ENCODE measurements around the gene ARMS2. TPM values are rescaled to one million over a fixed set of nuclear protein-coding genes. Genes with fewer than 3 reads are reported as not detected.

The ARMS2 gene
- total RNA-seq, 1 donor from 2014 or later, result not detected

- peaks cover 6% of the 10 kb centered on the region for H3K9me3 ChIP-seq (ENCODE audit: low read depth)
- no peak overlapping the region for H3K4me2 ChIP-seq
- H3K9ac ChIP-seq, result no peak overlapping the region
- DNase-seq (ENCODE audit: low spot score), result no peak
- peaks cover 13% of the 10 kb centered on the region for H3K4me1 Mint-ChIP-seq
- H3K27ac Mint-ChIP-seq, result no peak overlapping the region
- no peaks in the 10 kb centered on the region for H4K20me1 ChIP-seq (ENCODE audit: low read depth)
- TF ChIP-seq EZH2 (IDR thresholded peaks at IDR 0.05) (no peak), EZH2phosphoT487 (IDR thresholded peaks at IDR 0.05) (no peak), CTCF (IDR thresholded peaks at IDR 0.05) (no peak)
- no peaks in the 10 kb centered on the region for H3K36me3 ChIP-seq
- no peak overlapping the region for H3K4me3 ChIP-seq
- H3K27ac ChIP-seq, result no peak overlapping the region
- no peaks in the 10 kb centered on the region for H3K27me3 ChIP-seq
- H3K36me3 Mint-ChIP-seq, result no peaks in the 10 kb centered on the region
- peaks cover 16% of the 10 kb centered on the region for H3K9me3 Mint-ChIP-seq
- no peaks in the 10 kb centered on the region for H3K79me2 ChIP-seq (ENCODE audit: low read depth)
- H2AFZ ChIP-seq (replicated peaks), result no peak overlapping the region
- no peaks in the 10 kb centered on the region for H3F3A ChIP-seq (ENCODE audit: low read depth)
- no peak overlapping the region for H3K4me3 Mint-ChIP-seq
- H3K27me3 Mint-ChIP-seq (ENCODE audit: insufficient read depth, low read depth), result peaks cover 3% of the 10 kb centered on the region
- no peaks in the 10 kb centered on the region for H3K4me1 ChIP-seq
These were observed 9.0 kb upstream of the ARMS2 start for GRCh38 chr10:122445469-122445868.

- no peaks in the 10 kb centered on the region for H3K4me1 ChIP-seq
These were observed 8.5 kb upstream of the ARMS2 start for GRCh38 chr10:122445904-122446303.

GRCh38 chr10:122446668-122447423 is 7.6 kb upstream of the ARMS2 start:
- H2AFZ ChIP-seq (replicated peaks), result no peak overlapping the region

More at GRCh38 chr10:122445904-122446303, 8.5 kb upstream of the ARMS2 start:
- Histone ChIP-seq H3K36me3 (no peaks in the 10 kb centered on the region), H3K4me3 (no peak overlapping the region), H2AFZ (replicated peaks) (no peak overlapping the region), H4K20me1 (ENCODE audit: low read depth) (no peaks in the 10 kb centered on the region), H3F3A (ENCODE audit: low read depth) (no peaks in the 10 kb centered on the region), H3K9me3 (ENCODE audit: low read depth) (peaks cover 6% of the 10 kb centered on the region), H3K79me2 (ENCODE audit: low read depth) (no peaks in the 10 kb centered on the region), H3K4me2 (no peak overlapping the region), H3K27ac (no peak overlapping the region), H3K9ac (no peak overlapping the region), H3K27me3 (no peaks in the 10 kb centered on the region)
- Mint-ChIP-seq H3K9me3 (peaks cover 15% of the 10 kb centered on the region), H3K27ac (no peak overlapping the region), H3K27me3 (ENCODE audit: insufficient read depth, low read depth) (peaks cover 7% of the 10 kb centered on the region), H3K36me3 (no peaks in the 10 kb centered on the region), H3K4me1 (peaks cover 13% of the 10 kb centered on the region), H3K4me3 (no peak overlapping the region)
- TF ChIP-seq EZH2phosphoT487 (IDR thresholded peaks at IDR 0.05) (no peak), CTCF (IDR thresholded peaks at IDR 0.05) (no peak), EZH2 (IDR thresholded peaks at IDR 0.05) (no peak)
- no peak for DNase-seq (ENCODE audit: low spot score)

More at GRCh38 chr10:122446668-122447423, 7.6 kb upstream of the ARMS2 start:
- Histone ChIP-seq H3K79me2 (ENCODE audit: low read depth) (no peaks in the 10 kb centered on the region), H3K4me3 (no peak overlapping the region), H3K9ac (no peak overlapping the region), H4K20me1 (ENCODE audit: low read depth) (no peaks in the 10 kb centered on the region), H3K4me2 (no peak overlapping the region), H3K36me3 (no peaks in the 10 kb centered on the region), H3F3A (ENCODE audit: low read depth) (no peaks in the 10 kb centered on the region), H3K9me3 (ENCODE audit: low read depth) (peaks cover 6% of the 10 kb centered on the region), H3K27ac (no peak overlapping the region), H3K27me3 (no peaks in the 10 kb centered on the region), H3K4me1 (no peaks in the 10 kb centered on the region)
- peaks cover 15% of the 10 kb centered on the region for H3K9me3 Mint-ChIP-seq
- H3K27me3 Mint-ChIP-seq (ENCODE audit: insufficient read depth, low read depth), result peaks cover 7% of the 10 kb centered on the region
- no peak overlapping the region for H3K4me3 Mint-ChIP-seq
- no peak overlapping the region for H3K27ac Mint-ChIP-seq
- TF ChIP-seq EZH2phosphoT487 (IDR thresholded peaks at IDR 0.05) (no peak), CTCF (IDR thresholded peaks at IDR 0.05) (no peak), EZH2 (IDR thresholded peaks at IDR 0.05) (no peak)
- no peak for DNase-seq (ENCODE audit: low spot score)
- H3K36me3 Mint-ChIP-seq, result no peaks in the 10 kb centered on the region
- peaks cover 11% of the 10 kb centered on the region for H3K4me1 Mint-ChIP-seq
